Measurements from ENCODE around the gene HM13.
"Not testable (repeated sequence)": the region's sequence is repeated elsewhere in the genome, so short reads cannot be mapped to it uniquely, and the experiment has no call there.

The HM13 gene

GRCh38 chr20:31568041-31568731 is 53.9 kb downstream of the HM13 start:
- DNase-seq = no peak

DNA sequence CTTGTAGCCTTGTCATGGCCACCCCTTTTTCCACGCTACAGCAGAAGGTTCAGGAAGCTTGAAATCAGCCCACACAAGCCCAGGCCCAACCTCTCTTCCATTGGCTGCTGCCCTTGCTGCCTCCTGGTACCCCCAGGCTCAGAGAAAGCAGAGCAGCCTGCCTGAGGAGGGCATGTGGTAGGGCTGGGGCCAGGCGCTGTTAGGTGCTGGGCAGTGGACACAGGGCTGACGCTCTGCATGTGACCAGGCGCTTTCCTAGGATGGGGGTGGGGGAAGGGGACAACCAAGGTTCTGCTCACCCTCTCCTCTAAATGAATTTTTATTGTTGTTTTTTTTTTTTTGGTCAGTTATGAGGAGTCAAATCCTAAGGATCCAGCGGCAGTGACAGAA is 54.5 kb downstream of the HM13 start:
- no peak for DNase-seq

- peak; percentile 29 for DNase-seq
Measured at GRCh38 chr20:31569163-31570020, 55.1 kb downstream of the HM13 start.

DNA sequence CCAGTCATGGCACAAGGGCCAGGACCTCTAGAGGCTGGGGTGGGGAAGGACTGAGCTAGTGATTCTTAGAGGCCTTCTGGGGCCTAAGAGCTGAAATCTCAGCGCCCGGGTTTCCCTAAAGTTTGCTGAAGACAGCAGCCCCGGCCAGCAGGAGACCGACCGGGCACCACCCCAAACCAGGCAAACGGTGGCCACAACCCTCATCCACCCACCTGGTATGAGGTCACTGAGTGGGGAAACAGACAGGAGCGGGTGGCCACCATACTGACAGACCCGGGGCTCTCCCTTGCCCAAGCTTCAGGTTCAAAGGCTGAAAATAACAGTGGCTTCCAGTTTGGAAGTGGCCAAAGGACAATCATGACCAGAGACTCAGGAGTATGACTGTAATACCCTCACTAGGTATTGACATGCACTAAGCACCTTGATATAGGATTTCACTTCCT is 55.8 kb downstream of the HM13 start:
- DNase-seq = no peak

GRCh38 chr20:31570735-31571617 is 56.7 kb downstream of the HM13 start:
- DNase-seq = no peak

GRCh38 chr20:31572042-31572700 is 57.9 kb downstream of the HM13 start:
- peak; percentile 63 for DNase-seq

GRCh38 chr20:31572701-31573554 is 58.7 kb downstream of the HM13 start:
- DNase-seq = peak; percentile 97

- peak; percentile 69 for DNase-seq
Measured at GRCh38 chr20:31573555-31574321, 59.5 kb downstream of the HM13 start.

GRCh38 chr20:31574986-31575385 is 60.7 kb downstream of the HM13 start:
- not testable (repeated sequence) for DNase-seq

DNA sequence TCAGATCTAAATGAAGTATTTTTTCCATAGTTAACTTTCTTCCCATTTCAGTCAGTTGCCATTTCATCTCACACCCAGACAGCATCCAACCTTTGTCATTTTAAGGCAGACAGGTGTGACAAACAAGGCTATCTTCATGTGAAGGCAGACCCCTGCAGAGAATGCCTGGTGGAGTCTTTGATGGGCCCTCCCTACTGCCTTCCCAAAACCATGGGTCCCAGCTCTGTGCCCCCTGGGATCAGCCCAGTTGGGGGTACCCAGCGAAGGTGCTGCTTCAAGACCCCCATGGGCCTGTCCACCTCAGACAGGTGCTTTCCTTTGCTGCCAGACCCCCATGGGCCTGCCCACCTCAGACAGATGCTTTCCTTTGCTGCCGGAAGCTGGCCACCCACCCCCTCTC is 62.5 kb downstream of the HM13 start:
- no peak for DNase-seq

DNA sequence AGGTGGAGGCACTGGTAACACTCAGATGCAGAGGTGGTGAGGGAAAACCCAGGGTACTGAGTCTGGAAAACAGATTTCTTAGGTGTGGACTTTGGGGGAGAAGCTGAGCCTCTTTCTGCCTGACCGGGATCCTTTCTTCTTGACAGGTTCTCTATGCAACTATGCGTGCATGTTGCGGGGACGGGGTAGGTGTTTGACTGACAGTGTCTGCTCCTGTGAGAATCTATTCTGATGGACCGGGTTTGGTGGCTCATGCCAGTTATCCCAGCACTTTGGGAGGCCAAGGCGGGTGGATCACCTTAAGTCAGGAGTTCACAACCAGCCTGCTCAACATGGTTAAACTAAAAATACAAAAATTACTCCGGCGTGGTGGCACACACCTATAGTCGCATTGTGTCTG is 63.0 kb downstream of the HM13 start:
- no peak for DNase-seq

DNA sequence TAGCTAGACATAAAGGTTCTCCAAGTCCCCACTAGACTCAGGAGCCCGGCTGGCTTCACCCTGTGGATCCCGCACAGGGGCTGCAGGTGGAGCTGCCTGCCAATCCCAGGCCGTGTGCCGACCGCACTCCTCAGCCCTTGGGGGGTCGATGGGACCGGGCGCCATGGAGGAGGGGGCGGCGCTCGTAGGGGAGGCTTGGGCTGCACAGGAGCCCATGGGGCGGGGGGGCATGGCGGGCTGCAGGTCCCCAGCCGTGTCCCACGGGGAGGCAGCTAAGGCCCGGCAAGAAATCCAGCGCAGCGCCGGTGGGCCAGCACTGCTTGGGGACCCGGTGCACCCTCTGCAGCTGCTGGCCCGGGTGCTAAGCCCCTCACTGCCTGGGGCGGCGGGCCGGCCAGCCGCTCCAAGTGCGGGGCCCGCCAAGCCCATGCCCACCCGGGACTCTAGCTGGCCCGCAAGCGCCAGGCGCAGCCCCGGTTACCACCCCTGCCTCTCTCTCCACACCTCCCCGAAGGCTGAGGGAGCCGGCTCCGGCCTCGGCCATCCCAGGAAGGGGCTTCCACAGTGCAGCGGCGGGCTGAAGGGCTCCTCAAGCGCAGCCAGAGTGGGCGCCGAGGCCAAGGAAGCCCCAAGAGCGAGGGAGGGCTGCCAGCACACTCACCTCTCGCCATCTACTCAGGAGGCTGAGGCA is 64.4 kb downstream of the HM13 start:
- DNase-seq = no peak

DNA sequence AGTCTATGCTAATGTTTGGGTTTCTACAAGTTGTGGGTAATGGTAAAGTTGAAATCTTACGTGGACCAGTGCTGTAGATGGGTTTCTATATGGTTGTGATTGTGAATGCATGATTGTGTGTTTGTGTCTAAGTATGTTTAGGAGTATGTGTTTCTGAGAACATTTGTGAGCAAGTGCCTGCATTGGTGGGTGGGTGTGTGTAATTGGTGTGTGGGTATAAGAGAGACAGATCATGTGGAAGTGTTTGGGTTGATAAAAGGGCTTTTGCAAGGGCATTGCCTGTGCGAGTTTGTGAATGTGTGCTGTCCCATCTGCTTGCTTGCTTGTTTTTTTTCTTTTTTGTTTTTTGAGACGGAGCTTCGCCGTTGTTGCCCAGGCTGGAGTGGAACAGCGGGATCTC is 65.0 kb downstream of the HM13 start:
- no peak for DNase-seq

GRCh38 chr20:31579941-31580651 is 65.9 kb downstream of the HM13 start:
- DNase-seq = not testable (repeated sequence)

GRCh38 chr20:31580706-31581105 is 66.5 kb downstream of the HM13 start:
- DNase-seq = no peak

DNA sequence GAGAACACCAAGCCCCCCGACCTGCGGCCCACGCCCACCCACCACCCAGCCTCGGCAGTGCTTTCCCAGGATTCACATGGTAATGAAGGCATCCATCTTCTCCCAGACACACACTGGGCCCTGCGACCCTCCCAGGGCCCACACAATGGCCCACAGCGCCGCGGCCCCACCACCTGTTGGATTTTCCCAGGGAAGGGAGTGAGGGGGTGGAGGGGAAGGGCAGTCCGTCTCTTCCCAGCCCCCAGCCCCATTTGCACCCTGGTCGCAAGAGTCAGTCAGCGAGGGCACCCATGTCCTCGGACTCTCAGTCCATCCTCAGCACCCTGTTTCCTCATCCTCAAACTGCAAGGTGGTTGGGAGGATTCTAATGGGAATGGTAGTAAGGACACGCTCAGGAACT is 67.1 kb downstream of the HM13 start:
- no peak for DNase-seq

GRCh38 chr20:31587545-31588389 is 73.5 kb downstream of the HM13 start:
- peak; percentile 25 for DNase-seq

- DNase-seq = no peak
Measured at GRCh38 chr20:31590717-31591225, 76.5 kb downstream of the HM13 start.
